ENCODE results near the gene RIPPLY3. TPM values are rescaled to one million over a fixed set of nuclear protein-coding genes. Genes with fewer than 3 reads are reported as not detected.

RIPPLY3 gene
- total and polyA plus RNA-seq, 2 donors (not counting 3 experiments of a cell fraction or from before 2014, with no cell fraction given), result 0.03 TPM; not detected in 1

GRCh38 chr21:36989699-36990507, 16.6 kb upstream of the RIPPLY3 start:
- intact Hi-C loops (cut with micrococcal nuclease), result loop anchor here (1.0 to 10.0 kb wide), 4 partner anchors 13 to 385 kb away; partner anchors contain the start of genes PIGP, RIPPLY3 and TTC3
- H3K4me3 ChIP-seq (replicated peaks in 1 of 3; ENCODE audit: insufficient read depth in 1 of 3, low read depth in 1 of 3, low read length in 3 of 3), result peak overlapping the region in 2 of 3 experiments; percentile 24 to 56
- H3K9me1 ChIP-seq (replicated peaks; ENCODE audit: control insufficient read depth, extremely low read depth, insufficient read depth, low read length), result no peaks in the 10 kb centered on the region
- peak; percentile 76 for FAIRE-seq
- peaks cover 2% of the 10 kb centered on the region for H3K4me1 ChIP-seq (ENCODE audit: control insufficient read depth, extremely low read depth, insufficient read depth, low read length)
- POLR2A ChIA-PET, result no interaction called here
- no peaks in the 10 kb centered on the region for H3K27me3 ChIP-seq (ENCODE audit: control insufficient read depth in 2 of 2, insufficient read depth in 2 of 2, low read length in 2 of 2)
- H3K4me2 ChIP-seq (ENCODE audit: insufficient read depth, low read length), result peak overlapping the region; percentile 51
- no peaks in the 10 kb centered on the region for H3K9me3 ChIP-seq (replicated peaks; ENCODE audit: control insufficient read depth, insufficient read depth, low read length)
- H3K9ac ChIP-seq (replicated peaks; ENCODE audit: extremely low read depth, insufficient read depth, low read length), result peak overlapping the region; percentile 45
- H4K20me1 ChIP-seq (replicated peaks; ENCODE audit: control insufficient read depth, extremely low read depth, insufficient read depth, low read length), result no peaks in the 10 kb centered on the region
- dilution Hi-C loops (cut with MboI; ENCODE audit: extremely low pct_ligation_motif_present, low sequenced_read_pairs), result no loop called here
- peak; percentile 90 for DNase-seq (ENCODE audit: low read depth, low spot score)
- H2AFZ ChIP-seq (ENCODE audit: low read depth, low read length), result peak overlapping the region; percentile 88
- BruUV-seq (replicated peaks), result no TSS peak
- H3K36me3 ChIP-seq (ENCODE audit: control insufficient read depth in 2 of 2, extremely low read depth in 1 of 2, insufficient read depth in 2 of 2, low read length in 2 of 2), result no peaks in the 10 kb centered on the region
- no peaks in the 10 kb centered on the region for H3K79me2 ChIP-seq (ENCODE audit: control insufficient read depth, insufficient read depth, low read length)
- CTCF ChIA-PET, result interaction anchor here (0.5 to 5.9 kb wide), 21 partner anchors 9 to 521 kb away, joined by 3 to 109 read pairs (median 3); partner anchors contain the start of genes HLCS and RIPPLY3
- peak overlapping the region; percentile 36 for H3K27ac ChIP-seq (ENCODE audit: insufficient read depth, low read depth, low read length)
- TF ChIP-seq JUN (IDR thresholded peaks at IDR 0.05; ENCODE audit: borderline replicate concordance, insufficient read depth, insufficient read length, low read depth) (no peak), POLR2A (IDR thresholded peaks at IDR 0.05; ENCODE audit: low read depth, low read length) (peak; percentile 73), FOS (IDR thresholded peaks at IDR 0.05; ENCODE audit: borderline replicate concordance, insufficient read depth, low read length) (no peak), CTCF (IDR thresholded peaks at IDR 0.05; ENCODE audit: extremely low read depth in 1 of 2, insufficient read depth in 1 of 2, low read depth in 1 of 2, low read length in 2 of 2) (peak; percentile 84 to 87), GATA2 (IDR thresholded peaks at IDR 0.05; ENCODE audit: insufficient read depth, insufficient read length, low read depth, low read length) (no peak), MAX (IDR thresholded peaks at IDR 0.05; ENCODE audit: insufficient read depth, insufficient read length) (peak; percentile 82), MYC (IDR thresholded peaks at IDR 0.05; ENCODE audit: low read depth, low read length) (peak; percentile 25), EZH2 (IDR thresholded peaks at IDR 0.05; ENCODE audit: borderline replicate concordance, low read depth, low read length, severe bottlenecking) (no peak), POLR2AphosphoS5 (IDR thresholded peaks at IDR 0.05; ENCODE audit: insufficient read depth, low read depth, low read length) (peak; percentile 83)
